ENCODE measurements around the gene THAP4.
A peak's percentile ranks its signal among the peaks of the same experiment; 100 is the strongest.

The THAP4 gene

GRCh38 chr2:241637795-241638660 is 1.1 kb upstream of the THAP4 start:
- peak in 5 of 6 experiments; percentile 43 to 68 (median 46) for DNase-seq

- peak in 4 of 6 experiments; percentile 12 to 30 (median 20) for DNase-seq
Observed at GRCh38 chr2:241636182-241637017, 558 bp downstream of the THAP4 start.

GRCh38 chr2:241635756-241636155 is 1.2 kb downstream of the THAP4 start:
- no peak for DNase-seq

GRCh38 chr2:241633561-241633960 is 3.4 kb downstream of the THAP4 start:
- no peak for DNase-seq

DNA sequence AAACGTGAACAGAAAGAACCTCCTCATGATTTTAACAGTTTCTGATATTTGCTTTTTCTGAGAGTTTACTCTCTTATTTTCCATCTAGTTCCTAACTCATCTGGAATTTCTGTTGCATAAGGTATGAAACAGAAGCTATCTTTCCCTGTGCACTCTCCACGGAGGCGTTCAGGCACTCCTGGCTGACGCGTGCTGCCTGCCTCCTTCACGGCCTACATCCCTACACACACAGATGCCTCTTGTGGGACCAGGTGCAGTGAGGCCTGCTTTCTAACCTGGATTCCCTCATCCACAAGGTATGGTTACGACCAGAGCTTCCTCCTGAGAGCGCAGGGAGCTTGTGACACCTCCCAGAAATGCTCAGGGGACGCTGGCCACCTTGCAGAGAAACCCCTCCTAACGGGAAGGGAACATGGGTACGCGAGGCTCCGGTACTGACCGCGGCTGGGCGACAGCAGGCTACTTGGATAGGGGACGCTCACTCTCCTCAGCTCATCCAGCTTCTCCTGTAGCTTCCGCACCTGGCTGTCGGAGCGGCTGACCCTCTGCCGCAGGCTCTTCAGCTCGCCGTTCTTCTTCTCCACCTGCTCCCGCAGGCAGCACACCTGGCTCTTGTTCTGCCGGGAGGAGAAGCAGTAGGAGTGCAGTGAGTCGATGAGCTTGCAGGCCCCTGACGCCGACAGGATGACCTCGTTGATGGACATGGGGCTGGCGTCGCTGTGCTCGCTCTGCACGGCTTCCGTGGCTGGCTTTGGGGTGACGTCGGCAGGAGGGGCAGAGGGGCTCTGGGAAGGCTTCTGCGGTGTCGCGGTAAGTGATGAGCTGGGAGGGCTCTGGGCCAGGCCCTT is 4.3 kb downstream of the THAP4 start:
- no peak for DNase-seq

DNA sequence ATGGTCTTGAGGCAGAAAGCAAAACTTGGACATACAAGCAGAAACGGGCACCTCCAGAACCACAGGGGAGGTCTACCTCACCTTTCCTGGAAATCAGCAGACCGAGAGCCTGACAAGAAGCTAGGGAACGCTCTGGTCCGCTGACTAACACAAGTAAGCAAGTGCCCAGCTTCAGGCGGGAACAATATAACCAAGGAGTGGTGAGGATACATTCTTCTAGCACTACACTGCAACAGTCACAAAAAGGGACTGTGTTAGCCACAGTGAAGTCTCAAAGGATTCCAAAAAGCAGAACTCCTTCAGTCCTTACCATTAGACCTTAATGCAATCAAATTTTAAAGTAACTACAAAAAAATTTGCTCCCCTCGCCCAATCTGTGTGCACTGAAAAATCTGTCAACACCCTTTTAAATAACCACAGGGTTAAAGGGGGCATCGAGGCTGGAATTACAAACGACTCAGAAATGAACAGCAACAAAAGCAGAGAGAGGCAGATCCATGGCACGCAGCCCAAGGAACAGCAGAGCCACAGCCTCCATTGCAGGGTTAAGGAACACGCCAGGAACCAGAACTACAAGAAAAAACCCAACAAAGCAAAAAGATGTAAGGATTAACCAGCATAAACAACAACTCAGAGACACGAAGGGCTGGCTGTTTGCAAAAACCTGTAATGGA is 7.1 kb downstream of the THAP4 start:
- no peak for DNase-seq

- no peak for DNase-seq
Observed at GRCh38 chr2:241627675-241628074, 9.3 kb downstream of the THAP4 start.

DNA sequence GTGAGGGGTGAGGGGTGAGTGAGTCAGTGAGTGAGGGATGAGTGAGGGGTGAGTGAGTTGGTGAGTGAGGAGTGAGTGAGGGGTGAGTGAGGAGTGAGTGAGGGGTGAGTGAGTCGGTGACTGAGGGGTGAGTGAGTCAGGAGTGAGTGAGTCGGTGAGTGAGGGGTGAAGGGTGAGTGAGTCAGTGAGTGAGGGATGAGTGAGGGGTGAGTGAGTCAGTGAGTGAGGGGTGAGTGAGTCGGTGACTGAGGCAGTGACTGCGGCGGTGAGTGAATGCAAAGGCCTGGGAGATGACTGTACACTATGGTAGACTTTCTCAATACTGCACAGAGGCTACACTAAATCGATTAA is 16.6 kb downstream of the THAP4 start:
- no peak for DNase-seq

- no peak for DNase-seq
Observed at GRCh38 chr2:241619597-241620418, 17.1 kb downstream of the THAP4 start.

DNA sequence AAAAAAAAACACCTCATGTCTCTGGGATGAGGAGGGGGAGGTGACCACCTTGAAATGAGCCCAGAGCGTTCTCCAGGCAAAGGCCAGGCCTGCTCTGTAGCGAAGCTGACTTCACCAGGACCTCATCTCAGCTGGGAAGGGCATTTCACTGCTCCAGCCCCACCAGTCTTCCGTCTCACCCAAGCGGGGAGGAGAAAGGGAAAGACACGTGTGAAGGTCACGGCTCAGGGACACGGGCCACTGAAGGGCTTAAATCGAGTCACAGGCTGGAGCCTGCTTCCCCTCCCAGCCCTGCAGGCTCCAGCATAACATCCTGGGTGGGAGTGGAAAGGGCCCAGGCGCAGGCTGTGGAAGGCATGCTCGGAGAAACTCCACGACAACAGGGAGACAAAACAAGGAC is 18.1 kb downstream of the THAP4 start:
- no peak for DNase-seq

- DNase-seq = no peak
Observed at GRCh38 chr2:241618296-241618805, 18.6 kb downstream of the THAP4 start.

GRCh38 chr2:241617431-241618154 is 19.4 kb downstream of the THAP4 start:
- peak in 5 of 6 experiments; percentile 19 to 66 (median 43) for DNase-seq

GRCh38 chr2:241616168-241617125 is 20.5 kb downstream of the THAP4 start:
- no peak for DNase-seq

DNA sequence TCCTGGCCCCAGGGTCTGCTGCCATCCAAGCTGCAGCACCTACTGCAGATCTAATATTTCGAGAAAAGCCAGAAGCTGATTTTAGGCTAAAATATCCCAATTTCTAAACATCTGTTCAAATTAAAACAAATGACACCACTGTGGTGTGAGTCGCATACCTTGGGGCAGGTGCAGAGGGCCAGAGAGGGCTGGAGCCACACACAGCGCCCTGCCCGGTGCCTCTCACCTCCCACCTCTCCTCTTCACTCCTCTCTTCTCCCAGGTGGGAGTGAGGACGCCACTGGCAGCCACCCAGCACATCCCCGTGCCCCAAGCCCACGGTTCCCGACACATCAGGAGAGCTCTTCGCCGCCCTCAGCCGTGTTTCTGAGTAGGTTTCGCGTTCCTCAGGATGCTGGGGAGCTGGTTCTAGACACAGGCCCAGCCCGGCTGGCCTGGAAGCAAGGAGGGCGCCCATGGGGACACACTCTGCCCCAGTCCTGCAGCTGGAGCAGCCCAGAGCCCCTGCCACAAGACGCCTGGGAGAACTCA is 21.4 kb downstream of the THAP4 start:
- DNase-seq = no peak

GRCh38 chr2:241615041-241615440 is 21.9 kb downstream of the THAP4 start:
- no peak for DNase-seq

DNA sequence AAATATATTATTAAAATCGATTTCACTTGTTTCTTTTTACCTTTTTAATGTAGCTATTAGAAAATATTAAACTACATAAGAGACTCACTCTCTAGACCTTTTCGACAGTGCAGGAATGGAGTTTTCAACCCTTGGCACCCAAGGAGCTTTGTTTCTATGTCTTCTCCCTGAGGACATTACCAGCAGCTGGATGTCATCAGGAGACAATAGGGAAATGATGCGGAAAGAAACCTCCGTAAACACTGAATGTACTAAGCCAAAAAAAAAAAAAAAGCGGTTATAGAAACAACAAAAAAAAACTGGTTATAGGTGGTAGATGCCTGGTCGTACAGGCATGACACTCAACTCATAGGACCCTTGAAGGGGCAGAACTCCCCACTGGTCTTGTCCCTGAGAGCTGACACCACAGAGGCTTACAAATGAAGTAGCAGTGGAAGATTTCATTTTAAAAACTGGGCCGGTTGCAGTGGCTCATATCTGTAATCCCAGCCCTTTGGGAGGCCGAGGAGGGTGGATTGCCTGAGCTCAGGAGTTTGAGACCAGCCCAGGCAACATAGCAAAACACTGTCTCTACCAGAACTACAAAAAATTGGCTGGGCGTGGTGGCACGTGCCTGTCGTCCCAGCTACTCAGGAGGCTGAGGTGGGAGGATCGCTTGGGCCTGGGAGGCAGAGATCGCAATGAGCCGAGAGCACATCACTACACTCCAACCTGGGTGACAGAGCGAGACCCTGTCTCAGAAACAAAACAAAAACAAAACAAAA is 23.8 kb downstream of the THAP4 start:
- no peak for DNase-seq

- DNase-seq = no peak
Observed at GRCh38 chr2:241612156-241613016, 24.6 kb downstream of the THAP4 start.

Measured in stimulated activated naive CD4-positive, alpha-beta T cell (primary cell).